GM21528 (cell line): ENCODE measurements around the gene PRDM16.

Experiments
- ATAC-seq: cut with Tn5 transposase; IDR thresholded peaks from one replicate; pipeline ENCODE4 v1.9.1; 2021; ENCODE audit warnings: mild to moderate bottlenecking, moderate library complexity; ENCODE audit not compliant: unreplicated experiment, low FRiP score

Gene PRDM16

DNA sequence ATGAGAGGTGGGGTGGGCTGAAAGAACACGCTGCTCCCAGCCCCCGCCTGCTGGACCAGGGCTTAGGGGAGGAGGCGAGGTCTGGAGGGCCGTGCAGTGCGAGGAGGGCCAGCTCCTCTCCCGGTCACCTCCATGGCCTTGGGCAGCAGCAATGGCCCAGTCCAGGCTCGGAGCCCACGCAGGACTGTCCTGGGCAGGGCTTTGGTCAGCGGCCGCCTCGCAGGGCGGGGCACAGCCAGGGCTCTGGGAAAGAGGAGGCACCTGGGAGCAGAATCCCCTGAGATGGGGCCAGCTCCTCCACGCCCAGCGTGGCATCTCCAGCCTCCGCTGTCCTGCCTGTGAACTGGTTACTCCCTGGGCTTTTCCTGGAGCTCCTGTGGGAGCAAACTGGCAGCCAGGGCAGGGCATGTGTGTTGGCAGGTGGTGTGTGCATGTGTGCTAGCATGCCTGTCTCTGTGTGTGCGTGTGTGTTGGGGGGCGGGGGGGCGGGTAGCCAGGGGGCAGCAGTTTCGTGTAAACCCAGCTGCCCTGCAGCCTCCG lies 412.9 kb downstream of the PRDM16 start:
- no peak for ATAC-seq

DNA sequence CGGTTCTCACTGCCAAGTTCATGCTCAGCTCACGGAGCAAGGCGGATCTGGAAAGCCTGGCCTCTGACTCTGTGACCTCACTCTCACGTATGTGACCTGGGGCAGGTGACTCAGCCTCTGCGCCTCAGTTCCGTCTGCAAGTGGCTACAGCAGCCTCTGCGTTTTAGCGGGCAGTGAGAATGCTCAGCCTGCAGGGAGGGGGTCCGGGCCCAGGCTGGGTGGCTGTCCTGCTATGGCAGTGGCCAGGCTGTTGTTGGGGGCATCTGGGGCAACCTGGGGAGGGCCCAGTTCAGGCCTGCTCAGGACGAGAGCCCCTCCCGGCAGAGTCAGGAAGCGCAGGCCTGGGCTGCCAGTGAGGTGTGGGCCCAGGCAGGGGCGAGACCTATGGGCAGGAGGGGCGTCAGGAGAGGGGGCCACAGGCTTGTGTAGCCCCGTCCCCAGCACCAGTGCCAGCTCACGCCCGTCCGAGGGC lies 413.4 kb downstream of the PRDM16 start:
- no peak for ATAC-seq

DNA sequence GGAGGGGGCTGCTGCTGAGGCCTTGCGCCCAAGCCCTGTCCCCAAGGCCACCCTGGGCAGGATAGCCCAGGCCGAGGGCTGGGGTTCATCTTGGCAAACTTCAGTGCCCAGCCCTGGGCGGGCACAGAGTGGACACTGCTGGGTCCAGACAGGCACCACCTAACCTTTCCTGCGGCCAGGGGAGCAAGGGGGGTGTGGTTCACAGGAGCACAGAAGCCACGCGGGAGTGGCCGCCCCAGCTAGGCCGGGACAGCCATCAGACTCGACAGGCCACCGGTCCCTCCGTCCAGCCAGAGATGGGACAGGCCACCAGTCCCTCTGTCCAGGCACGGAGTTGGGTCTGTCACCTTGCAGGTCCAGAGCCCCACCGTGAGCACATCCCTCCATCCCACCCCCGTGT lies 414.4 kb downstream of the PRDM16 start:
- no peak for ATAC-seq

DNA sequence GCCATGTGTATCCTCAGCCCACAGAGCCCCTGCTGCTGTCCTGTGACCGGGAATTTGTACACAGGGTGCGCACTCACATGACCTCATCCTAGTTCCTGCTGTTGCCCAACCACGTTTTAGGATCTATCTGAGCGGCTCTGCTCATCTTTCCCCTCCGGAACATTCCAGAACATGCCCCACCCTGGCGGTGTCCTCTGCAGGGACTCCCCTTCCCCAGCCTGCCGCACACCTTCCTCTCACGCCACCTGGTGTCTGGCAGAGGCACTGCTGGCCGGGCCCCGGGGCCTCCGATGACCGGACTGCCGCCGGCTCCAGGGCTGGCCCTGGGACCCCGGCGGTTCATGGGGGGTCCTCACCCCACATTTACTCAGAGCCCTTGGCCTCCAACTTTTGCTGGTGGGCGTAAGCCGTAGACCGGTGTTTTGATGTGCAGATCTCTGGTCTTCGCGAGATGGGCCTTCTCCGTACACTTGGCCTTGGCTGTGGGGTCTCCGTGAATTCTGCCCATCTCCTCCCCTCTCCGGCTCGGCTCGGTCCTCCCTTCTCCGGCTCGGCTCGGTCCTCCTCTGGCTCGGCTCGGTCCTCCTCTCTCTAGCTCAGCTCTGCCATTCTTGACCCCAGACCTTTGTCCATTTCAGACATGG lies 414.9 kb downstream of the PRDM16 start:
- no peak for ATAC-seq

DNA sequence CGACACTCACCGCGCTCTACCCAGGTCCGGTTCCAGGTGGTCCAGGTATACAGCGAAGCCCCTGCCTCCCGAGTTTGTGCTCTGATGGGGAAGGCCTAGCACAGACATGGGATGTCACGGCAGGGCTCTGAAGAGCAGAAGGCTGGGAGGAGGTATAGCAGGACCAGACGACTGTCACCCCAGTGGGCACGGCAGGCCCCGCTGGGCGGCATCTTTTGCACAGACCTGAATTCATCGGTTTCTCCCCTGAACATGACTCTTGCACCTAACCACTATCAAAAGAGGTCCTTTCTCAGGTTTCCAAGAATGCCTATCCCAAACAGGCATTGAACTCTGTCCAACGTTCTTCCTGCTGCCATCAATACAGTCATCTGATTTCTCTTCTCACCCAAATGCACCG lies 416.0 kb downstream of the PRDM16 start:
- no peak for ATAC-seq
